Body of pancreas (tissue), 4 donors: ENCODE results near the gene TJP3.
A peak's percentile ranks its signal among the peaks of the same experiment; 100 is the strongest.

ENCODE experiments used
- CTCF ChIP-seq, 7 experiments: fragments of 450-650 bp in 4 of 7; fragments of 200-600 bp in 3 of 7; sonication (generic) in 3 of 7; IDR thresholded peaks; one replicate each; pipeline ENCODE4 v1.5.1; 2016 to 2019; ENCODE audit warnings: antibody characterized with exemption in 7 of 7
- POLR2A ChIP-seq, 3 donors: fragments of 450-650 bp; IDR thresholded peaks; one replicate each; pipeline ENCODE4 v1.6.1; 2016; ENCODE audit warnings: antibody characterized with exemption in 3 of 3, mild to moderate bottlenecking in 2 of 3

- TF ChIP-seq CTCF (IDR thresholded peaks at IDR 0.05) = peak in 3 of 7 experiments; percentile 14 to 28 (median 19)
- no peak for TF ChIP-seq POLR2A (IDR thresholded peaks at IDR 0.05)
These were observed 2.2 kb downstream of the TJP3 start for GRCh38 chr19:3710265-3710812.
